CD4-positive, alpha-beta T cell treated with Interleukin-6 at 100 ng/mL for 8 hours (primary cell): Measurements from ENCODE around the gene SCN7A.
"Not testable (repeated sequence)": the region's sequence is repeated elsewhere in the genome, so short reads cannot be mapped to it uniquely, and the experiment has no call there.

Source experiments
- DNase-seq: peaks from one replicate; pipeline ENCODE4 v3.0.0-alpha.2; 2020; ENCODE audit warnings: mixed read lengths, low spot score

Gene SCN7A

GRCh38 chr2:166454006-166454595 lies 39.9 kb downstream of the SCN7A start:
- no peak for DNase-seq

- DNase-seq: no peak
Measured at GRCh38 chr2:166451468-166451867, 42.6 kb downstream of the SCN7A start.

- DNase-seq: no peak
Measured at GRCh38 chr2:166449439-166449838, 44.6 kb downstream of the SCN7A start.

- DNase-seq: no peak
Measured at GRCh38 chr2:166448106-166448505, 45.9 kb downstream of the SCN7A start.

- no peak for DNase-seq
Measured at GRCh38 chr2:166444306-166444705, 49.7 kb downstream of the SCN7A start.

- no peak for DNase-seq
Measured at GRCh38 chr2:166440313-166440712, 53.7 kb downstream of the SCN7A start.

- no peak for DNase-seq
Measured at GRCh38 chr2:166439078-166439477, 55.0 kb downstream of the SCN7A start.

- DNase-seq: no peak
Measured at GRCh38 chr2:166436976-166437375, 57.1 kb downstream of the SCN7A start.

- DNase-seq: no peak
Measured at GRCh38 chr2:166436189-166436588, 57.9 kb downstream of the SCN7A start.

GRCh38 chr2:166434491-166434890 lies 59.6 kb downstream of the SCN7A start:
- no peak for DNase-seq

GRCh38 chr2:166433457-166433856 lies 60.6 kb downstream of the SCN7A start:
- DNase-seq: no peak

- no peak for DNase-seq
Measured at GRCh38 chr2:166432331-166432730, 61.7 kb downstream of the SCN7A start.

- no peak for DNase-seq
Measured at GRCh38 chr2:166424841-166425240, 69.2 kb downstream of the SCN7A start.

GRCh38 chr2:166419616-166419934 lies 74.5 kb downstream of the SCN7A start:
- no peak for DNase-seq

GRCh38 chr2:166418853-166419615 lies 75.0 kb downstream of the SCN7A start:
- DNase-seq: no peak

GRCh38 chr2:166417669-166418068 lies 76.4 kb downstream of the SCN7A start:
- DNase-seq: no peak

GRCh38 chr2:166413255-166413654 lies 80.8 kb downstream of the SCN7A start:
- no peak for DNase-seq

- DNase-seq: no peak
Measured at GRCh38 chr2:166411473-166412230, 82.4 kb downstream of the SCN7A start.

GRCh38 chr2:166410828-166411472 lies 83.1 kb downstream of the SCN7A start:
- DNase-seq: no peak

GRCh38 chr2:166407746-166408145 lies 86.3 kb downstream of the SCN7A start:
- not testable (repeated sequence) for DNase-seq

- DNase-seq: no peak
Measured at GRCh38 chr2:166406374-166406773, 87.7 kb downstream of the SCN7A start.

- no peak for DNase-seq
Measured at GRCh38 chr2:166405569-166405926, 88.5 kb downstream of the SCN7A start.
